ENCODE data around the gene VPS37C. TPM values are rescaled to one million over a fixed set of nuclear protein-coding genes. Genes with fewer than 3 reads are reported as not detected.

VPS37C gene
- total RNA-seq, 1 donor from 2014 or later = 21.5 TPM

DNA sequence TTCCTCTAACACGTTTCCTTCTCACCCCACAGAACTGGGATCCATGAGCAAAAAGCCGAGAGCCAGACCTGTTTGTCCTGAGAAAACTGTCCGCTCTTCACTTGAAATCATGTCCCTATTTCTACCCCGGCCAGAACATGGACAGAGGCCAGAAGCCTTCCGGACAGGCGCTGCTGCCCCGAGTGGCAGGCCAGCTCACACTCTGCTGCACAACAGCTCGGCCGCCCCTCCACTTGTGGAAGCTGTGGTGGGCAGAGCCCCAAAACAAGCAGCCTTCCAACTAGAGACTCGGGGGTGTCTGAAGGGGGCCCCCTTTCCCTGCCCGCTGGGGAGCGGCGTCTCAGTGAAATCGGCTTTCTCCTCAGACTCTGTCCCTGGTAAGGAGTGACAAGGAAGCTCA lies 35.0 kb downstream of the VPS37C start:
- TF ChIP-seq, protein P1, sequence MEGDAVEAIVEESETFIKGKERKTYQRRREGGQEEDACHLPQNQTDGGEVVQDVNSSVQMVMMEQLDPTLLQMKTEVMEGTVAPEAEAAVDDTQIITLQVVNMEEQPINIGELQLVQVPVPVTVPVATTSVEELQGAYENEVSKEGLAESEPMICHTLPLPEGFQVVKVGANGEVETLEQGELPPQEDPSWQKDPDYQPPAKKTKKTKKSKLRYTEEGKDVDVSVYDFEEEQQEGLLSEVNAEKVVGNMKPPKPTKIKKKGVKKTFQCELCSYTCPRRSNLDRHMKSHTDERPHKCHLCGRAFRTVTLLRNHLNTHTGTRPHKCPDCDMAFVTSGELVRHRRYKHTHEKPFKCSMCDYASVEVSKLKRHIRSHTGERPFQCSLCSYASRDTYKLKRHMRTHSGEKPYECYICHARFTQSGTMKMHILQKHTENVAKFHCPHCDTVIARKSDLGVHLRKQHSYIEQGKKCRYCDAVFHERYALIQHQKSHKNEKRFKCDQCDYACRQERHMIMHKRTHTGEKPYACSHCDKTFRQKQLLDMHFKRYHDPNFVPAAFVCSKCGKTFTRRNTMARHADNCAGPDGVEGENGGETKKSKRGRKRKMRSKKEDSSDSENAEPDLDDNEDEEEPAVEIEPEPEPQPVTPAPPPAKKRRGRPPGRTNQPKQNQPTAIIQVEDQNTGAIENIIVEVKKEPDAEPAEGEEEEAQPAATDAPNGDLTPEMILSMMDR (conservative IDR thresholded peaks at IDR 0.05; ENCODE audit: low read depth, low read length) = no peak
- H3K4me3 ChIP-seq (ENCODE audit: low read depth, low read length) = no peak overlapping the region
- DNase-seq (ENCODE audit: low read depth) = no peak

DNA sequence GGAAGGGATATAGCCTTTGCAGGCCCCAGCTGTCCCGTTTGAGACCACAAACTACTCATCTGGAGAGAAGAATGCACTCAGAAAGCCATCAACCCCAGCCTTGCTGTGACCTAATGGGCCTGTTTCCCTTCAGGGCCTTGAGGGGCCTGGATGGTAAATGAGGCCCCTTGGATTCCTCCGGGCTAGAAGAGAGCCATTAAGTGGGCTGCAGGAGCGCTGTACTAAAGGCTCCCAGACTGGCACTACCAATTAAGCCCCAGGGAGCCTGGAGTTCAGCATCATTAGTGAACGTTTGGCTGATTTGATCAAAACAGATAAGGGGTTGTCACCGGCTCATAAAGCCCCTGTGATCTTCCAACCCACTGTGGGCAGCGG lies 35.9 kb downstream of the VPS37C start:
- no peak overlapping the region for H3K4me3 ChIP-seq (ENCODE audit: low read depth, low read length)
- no peak for DNase-seq (ENCODE audit: low read depth)
- TF ChIP-seq, protein P1 (conservative IDR thresholded peaks at IDR 0.05; ENCODE audit: low read depth, low read length) = no peak

DNA sequence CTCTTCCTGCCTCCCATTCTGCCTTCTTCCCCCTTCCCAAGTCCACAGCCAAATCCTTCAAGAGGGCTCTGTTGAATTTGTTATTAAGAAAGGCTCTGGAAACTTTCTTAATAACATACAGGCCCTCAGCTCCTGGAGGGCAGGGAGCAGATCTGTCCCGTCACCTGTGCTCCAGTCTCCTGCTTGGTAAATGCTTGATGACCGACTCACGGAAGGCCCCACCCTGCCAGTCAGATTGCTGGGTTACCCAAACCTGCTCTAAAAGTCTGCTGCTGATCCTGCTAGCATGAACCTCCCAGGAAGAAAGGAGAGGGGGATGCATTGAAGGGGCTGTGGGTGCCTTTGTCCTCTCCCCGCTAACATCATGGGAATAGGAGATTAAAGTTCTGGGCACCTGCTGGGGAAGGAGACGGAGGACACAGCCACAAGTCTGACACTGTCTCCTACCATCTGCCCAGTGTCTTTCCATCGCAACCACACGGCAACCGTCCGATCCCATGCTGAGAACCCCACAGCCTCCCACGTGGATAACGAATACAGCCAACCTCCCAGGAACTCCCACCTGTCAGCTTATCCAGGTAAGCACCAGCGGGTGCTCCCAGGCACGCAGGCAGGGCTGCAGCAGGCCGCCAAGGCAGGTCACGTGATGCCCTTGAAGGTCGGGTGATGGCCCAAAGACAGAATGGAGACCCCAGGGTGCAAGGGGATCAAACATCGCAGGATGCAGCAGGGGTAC lies 36.5 kb downstream of the VPS37C start:
- TF ChIP-seq, protein P1 (conservative IDR thresholded peaks at IDR 0.05; ENCODE audit: low read depth, low read length) = no peak
- no peak for DNase-seq (ENCODE audit: low read depth)
- H3K4me3 ChIP-seq (ENCODE audit: low read depth, low read length) = no peak overlapping the region

DNA sequence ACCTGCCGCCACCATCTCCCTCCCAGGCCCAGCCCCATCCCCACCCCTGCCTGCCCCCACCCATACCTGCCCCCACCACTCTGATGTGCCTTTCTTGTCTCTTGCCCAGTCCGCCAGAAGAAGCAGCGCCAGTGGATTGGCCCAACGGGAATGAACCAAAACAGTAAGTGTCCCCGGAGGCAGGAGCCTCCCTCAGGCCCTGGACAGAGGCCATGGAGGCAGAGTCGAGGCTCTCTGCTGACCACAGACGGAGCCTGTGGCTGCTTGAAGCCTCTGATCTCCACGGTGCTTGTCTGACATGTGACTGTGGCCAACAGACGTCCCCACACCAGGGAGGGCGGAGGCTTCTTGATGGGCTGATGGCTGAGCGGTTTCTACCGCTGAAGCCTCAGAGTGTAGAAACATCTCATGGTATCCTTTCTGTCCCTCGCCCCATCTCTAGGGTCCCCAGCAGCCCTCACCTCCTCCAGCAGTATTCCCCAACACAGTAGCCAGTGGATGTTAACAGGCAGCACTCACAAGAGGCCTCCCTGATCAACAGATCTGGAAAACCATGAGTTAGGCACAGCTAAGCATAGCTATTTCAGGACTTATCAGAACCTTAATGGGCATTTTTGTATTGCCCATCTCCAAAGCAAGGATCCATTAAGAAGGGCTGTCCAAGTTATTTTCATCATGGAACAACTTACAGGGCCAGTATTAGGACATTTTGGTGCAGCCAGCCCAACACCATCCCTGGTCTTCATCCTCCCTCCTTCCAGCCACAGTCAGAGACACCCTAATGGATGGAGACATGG lies 37.3 kb downstream of the VPS37C start:
- DNase-seq (ENCODE audit: low read depth) = no peak
- no peak overlapping the region for H3K4me3 ChIP-seq (ENCODE audit: low read depth, low read length)
- TF ChIP-seq, protein P1 (conservative IDR thresholded peaks at IDR 0.05; ENCODE audit: low read depth, low read length) = no peak

DNA sequence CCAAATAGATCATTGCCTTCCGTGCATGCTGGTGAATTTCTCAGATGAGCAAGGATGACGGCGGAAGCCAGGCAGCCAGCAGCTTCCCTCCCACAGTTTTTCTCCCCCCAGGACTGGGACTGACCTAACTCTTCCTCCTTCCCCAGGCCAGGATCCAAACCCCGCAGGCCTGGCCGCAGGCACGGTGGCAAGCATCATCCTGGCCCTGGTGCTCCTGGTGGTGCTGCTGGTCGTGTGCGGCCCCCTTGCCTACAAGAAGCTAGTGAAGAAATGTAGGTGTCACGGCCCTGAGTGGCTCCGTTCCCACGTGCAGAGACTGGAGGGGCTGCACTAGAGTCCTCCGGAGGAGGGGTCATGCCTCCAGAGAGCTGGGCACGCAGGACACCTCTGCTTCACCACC lies 38.5 kb downstream of the VPS37C start:
- no peak for DNase-seq (ENCODE audit: low read depth)
- TF ChIP-seq, protein P1 (conservative IDR thresholded peaks at IDR 0.05; ENCODE audit: low read depth, low read length) = no peak
- H3K4me3 ChIP-seq (ENCODE audit: low read depth, low read length) = no peak overlapping the region

DNA sequence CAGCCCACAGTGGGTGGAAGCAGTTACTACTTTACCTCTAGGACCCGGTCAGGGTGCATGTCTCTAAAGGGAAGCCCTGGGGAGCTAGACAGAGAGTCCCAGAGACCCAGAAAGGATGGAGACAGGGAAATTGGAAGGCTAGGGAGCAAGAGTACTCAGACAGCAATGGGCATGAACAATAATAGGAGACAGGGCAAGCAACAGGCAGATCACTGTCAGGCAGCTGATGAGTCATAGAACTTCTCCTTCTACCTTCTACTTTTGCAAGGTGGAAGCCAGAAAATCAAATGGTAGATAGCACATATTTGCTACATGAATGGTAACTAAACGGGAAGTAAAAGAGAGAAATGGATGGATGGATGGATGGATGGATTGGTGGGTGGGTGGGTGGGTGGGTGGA lies 39.3 kb downstream of the VPS37C start:
- TF ChIP-seq, protein P1 (conservative IDR thresholded peaks at IDR 0.05; ENCODE audit: low read depth, low read length) = no peak
- no peak overlapping the region for H3K4me3 ChIP-seq (ENCODE audit: low read depth, low read length)
- no peak for DNase-seq (ENCODE audit: low read depth)

Measured in epithelial cell of proximal tubule (primary cell).